Glutamatergic neuron (in vitro differentiated cells): ENCODE results near the gene VSIG10. TPM values are rescaled to one million over a fixed set of nuclear protein-coding genes. Genes with fewer than 3 reads are reported as not detected.

Experiments used
- DNase-seq: peaks from one replicate; pipeline ENCODE4 v3.0.0; 2022
- H3K27ac Mint-ChIP-seq: one replicate; pipeline ENCODE4 v1.8.0; 2020; ENCODE audit warnings: mild to moderate bottlenecking, mixed read lengths, inconsistent platforms; ENCODE audit not compliant: unreplicated experiment
- H3K27me3 Mint-ChIP-seq: one replicate; pipeline ENCODE4 v1.8.0; 2020; ENCODE audit warnings: mild to moderate bottlenecking, moderate library complexity, mixed read lengths, inconsistent platforms; ENCODE audit not compliant: unreplicated experiment
- H3K36me3 Mint-ChIP-seq: one replicate; pipeline ENCODE4 v1.8.0; 2020; ENCODE audit warnings: mild to moderate bottlenecking, mixed read lengths, inconsistent platforms; ENCODE audit not compliant: unreplicated experiment
- H3K4me1 Mint-ChIP-seq: one replicate; pipeline ENCODE4 v1.8.0; 2020; ENCODE audit warnings: mild to moderate bottlenecking, low read depth, mixed read lengths, inconsistent platforms; ENCODE audit not compliant: unreplicated experiment
- H3K4me3 Mint-ChIP-seq: one replicate; pipeline ENCODE4 v1.8.0; 2020; ENCODE audit warnings: mild to moderate bottlenecking, mixed read lengths, inconsistent platforms; ENCODE audit not compliant: unreplicated experiment
- H3K9me3 Mint-ChIP-seq: one replicate; pipeline ENCODE4 v1.8.0; 2020; ENCODE audit warnings: mild to moderate bottlenecking, moderate library complexity, mixed read lengths, inconsistent platforms; ENCODE audit not compliant: unreplicated experiment
- total RNA-seq: library from RNA; stranded (reverse); fragmentation: NEBNext Ultra II Directional; extraction: Animal tissue kit (Norgen Biotek cat#: 25700); gene quantifications from one replicate; pipeline ENCODE4 v1.2.1, GENCODE V29; 2021; ENCODE audit not compliant: unreplicated experiment
- TF ChIP-seq, protein P1 (sequence below): fragments of 200-600 bp; sonication (generic); IDR thresholded peaks from one replicate; pipeline ENCODE4 v1.5.0; 2021; ENCODE audit not compliant: partially characterized antibody, unreplicated experiment

Gene VSIG10
- total RNA-seq, 1 donor from 2014 or later: 13.3 TPM

DNA sequence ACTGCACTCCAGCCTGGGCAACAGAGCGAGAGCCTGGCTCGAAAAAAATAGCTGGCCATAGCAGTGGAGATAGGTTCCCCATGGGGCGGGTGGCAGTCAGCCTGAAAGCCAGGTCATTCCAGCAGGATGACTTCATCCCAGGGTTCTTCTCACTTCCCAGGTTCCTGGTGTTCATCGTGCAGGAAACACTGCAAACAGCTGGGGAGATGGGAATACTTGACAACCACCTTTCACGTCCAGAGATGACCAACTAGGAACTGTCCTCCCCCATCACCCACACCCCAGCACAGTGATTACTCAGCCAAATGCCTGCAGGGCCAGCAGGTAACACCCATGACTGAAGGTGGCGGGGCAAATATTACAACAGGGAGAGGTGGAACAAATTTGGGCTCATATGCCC is 1.7 kb downstream of the VSIG10 start:
- Mint-ChIP-seq H3K36me3 (no peaks in the 10 kb centered on the region), H3K4me1 (peaks cover 3% of the 10 kb centered on the region), H3K27ac (no peak overlapping the region), H3K27me3 (peaks cover 7% of the 10 kb centered on the region), H3K9me3 (peaks cover 4% of the 10 kb centered on the region), H3K4me3 (no peak overlapping the region)
- TF ChIP-seq, protein P1, sequence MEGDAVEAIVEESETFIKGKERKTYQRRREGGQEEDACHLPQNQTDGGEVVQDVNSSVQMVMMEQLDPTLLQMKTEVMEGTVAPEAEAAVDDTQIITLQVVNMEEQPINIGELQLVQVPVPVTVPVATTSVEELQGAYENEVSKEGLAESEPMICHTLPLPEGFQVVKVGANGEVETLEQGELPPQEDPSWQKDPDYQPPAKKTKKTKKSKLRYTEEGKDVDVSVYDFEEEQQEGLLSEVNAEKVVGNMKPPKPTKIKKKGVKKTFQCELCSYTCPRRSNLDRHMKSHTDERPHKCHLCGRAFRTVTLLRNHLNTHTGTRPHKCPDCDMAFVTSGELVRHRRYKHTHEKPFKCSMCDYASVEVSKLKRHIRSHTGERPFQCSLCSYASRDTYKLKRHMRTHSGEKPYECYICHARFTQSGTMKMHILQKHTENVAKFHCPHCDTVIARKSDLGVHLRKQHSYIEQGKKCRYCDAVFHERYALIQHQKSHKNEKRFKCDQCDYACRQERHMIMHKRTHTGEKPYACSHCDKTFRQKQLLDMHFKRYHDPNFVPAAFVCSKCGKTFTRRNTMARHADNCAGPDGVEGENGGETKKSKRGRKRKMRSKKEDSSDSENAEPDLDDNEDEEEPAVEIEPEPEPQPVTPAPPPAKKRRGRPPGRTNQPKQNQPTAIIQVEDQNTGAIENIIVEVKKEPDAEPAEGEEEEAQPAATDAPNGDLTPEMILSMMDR: no peak
- DNase-seq: no peak

DNA sequence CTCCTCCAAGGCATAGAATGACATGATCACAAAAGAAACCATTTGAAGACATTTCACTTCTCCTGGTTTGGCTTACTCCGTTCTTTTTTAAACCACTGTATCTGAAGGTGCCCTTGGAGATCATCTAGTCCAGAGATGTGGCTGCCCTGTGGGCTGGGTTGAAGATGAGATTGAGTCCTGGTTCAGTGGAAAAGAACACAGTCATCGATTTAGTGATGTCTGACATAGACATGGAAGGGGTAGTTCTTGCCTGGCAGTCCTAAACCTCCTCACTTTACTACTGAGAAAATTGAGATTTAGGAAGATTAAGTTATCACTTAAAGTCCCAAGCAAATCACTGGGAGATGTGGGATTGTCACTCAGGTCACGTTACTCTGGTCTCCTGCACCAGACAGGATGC is 2.8 kb downstream of the VSIG10 start:
- H3K4me3 Mint-ChIP-seq: no peak overlapping the region
- peaks cover 7% of the 10 kb centered on the region for H3K27me3 Mint-ChIP-seq
- no peak overlapping the region for H3K27ac Mint-ChIP-seq
- TF ChIP-seq, protein P1: no peak
- no peak for DNase-seq
- no peaks in the 10 kb centered on the region for H3K36me3 Mint-ChIP-seq
- H3K4me1 Mint-ChIP-seq: peaks cover 3% of the 10 kb centered on the region
- H3K9me3 Mint-ChIP-seq: peaks cover 4% of the 10 kb centered on the region

DNA sequence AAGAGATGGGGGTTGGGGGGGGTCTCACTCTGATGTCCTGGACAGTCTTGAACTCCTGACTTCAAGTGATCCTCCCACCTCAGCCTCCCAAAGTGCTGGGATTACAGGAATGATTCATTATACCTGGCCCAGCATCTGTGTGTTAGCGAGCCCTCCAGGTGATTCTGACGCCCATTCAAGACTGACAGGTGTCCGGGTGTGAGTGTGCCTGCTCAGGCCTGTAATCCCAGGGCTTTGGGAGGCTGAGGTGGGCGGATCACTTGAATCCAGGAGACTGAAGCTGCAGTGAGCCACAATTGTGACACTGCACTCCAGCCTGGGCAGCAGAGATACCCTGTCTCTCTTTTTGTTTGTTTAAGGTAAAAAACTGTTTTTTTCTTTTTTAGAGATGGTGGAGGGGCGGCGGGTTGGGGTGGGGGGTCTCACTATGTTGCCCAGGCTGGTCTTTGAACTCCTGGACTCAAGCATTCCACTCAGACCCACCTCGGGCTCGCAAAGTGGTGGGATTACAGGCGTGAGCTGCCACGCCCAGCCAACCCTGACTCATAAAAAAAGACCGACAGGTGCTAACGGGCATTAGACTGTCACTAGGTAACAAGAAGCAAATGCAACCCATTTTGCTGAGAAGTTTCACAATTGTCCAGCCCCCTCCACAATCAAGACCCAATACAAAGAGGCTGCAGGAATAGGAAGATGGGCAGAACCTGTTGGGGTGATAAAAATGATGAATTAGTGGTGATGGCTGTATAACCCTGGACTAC is 4.7 kb downstream of the VSIG10 start:
- TF ChIP-seq, protein P1: no peak
- Mint-ChIP-seq H3K4me3 (no peak overlapping the region), H3K9me3 (no peaks in the 10 kb centered on the region), H3K4me1 (peaks cover 3% of the 10 kb centered on the region), H3K36me3 (no peaks in the 10 kb centered on the region), H3K27me3 (peaks cover 7% of the 10 kb centered on the region), H3K27ac (no peak overlapping the region)
- no peak for DNase-seq

DNA sequence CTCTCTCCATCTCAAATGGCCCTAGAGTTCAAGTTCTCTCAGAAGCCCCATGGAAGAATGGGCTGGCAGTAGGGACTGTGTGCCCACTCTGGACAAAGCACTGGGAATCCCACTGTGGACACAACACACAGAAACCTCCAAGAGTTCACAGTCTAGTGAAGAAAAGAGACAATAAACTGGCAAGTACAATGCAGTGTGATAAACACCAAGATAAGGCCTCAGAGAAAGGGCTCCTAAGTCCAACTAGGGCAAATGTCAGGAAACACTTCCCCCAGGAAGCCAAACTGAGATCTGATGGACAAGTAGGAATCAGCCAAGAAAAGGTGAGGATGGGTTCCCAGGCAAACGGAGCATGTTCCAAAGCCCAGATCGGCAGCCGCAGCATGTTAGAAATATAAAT is 5.4 kb downstream of the VSIG10 start:
- Mint-ChIP-seq H3K27ac (no peak overlapping the region), H3K9me3 (no peaks in the 10 kb centered on the region), H3K4me3 (no peak overlapping the region), H3K4me1 (peaks cover 3% of the 10 kb centered on the region), H3K36me3 (no peaks in the 10 kb centered on the region), H3K27me3 (peaks cover 7% of the 10 kb centered on the region)
- TF ChIP-seq, protein P1: no peak
- DNase-seq: no peak

DNA sequence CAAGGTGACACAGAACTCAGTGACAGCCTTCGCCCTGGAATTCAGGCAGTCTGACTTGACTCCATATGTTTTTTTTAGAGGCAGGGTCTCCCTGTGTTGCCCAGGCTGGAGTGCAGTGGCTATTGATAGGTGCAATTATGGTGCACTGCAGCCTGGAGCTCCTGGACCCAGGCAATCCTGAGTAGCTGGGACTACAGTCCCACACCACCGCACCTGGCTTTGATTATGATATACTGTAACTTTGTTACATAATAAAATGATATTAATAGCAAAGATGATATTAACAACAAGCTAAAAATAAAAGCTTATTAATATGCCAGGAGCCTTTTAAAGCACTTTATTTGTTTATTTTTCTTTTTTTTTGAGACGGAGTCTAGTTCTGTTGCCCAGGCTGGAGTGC is 9.8 kb downstream of the VSIG10 start:
- no peak overlapping the region for H3K27ac Mint-ChIP-seq
- H3K36me3 Mint-ChIP-seq: no peaks in the 10 kb centered on the region
- no peaks in the 10 kb centered on the region for H3K9me3 Mint-ChIP-seq
- peaks cover 2% of the 10 kb centered on the region for H3K27me3 Mint-ChIP-seq
- no peaks in the 10 kb centered on the region for H3K4me1 Mint-ChIP-seq
- H3K4me3 Mint-ChIP-seq: no peak overlapping the region
- TF ChIP-seq, protein P1: no peak
- no peak for DNase-seq
